Upper lobe of right lung (tissue), 1 donor: ENCODE measurements around the gene TMEM87B. TPM values are rescaled to one million over a fixed set of nuclear protein-coding genes. Genes with fewer than 3 reads are reported as not detected.

Source experiments
- ATAC-seq: fragments of 200-7000 bp; cut with Tn5 transposase; one replicate; pipeline ENCODE4 v1.9.1; 2020; ENCODE audit warnings: mild to moderate bottlenecking, moderate library complexity
- DNase-seq: peaks from one replicate; pipeline ENCODE4 v3.0.0-alpha.2; 2020
- H3K27ac ChIP-seq: fragments of 200-600 bp; one replicate; pipeline ENCODE4 v1.8.0; 2022
- H3K27me3 ChIP-seq: fragments of 200-600 bp; one replicate; pipeline ENCODE4 v1.8.0; 2022; ENCODE audit warnings: mild to moderate bottlenecking
- H3K36me3 ChIP-seq: fragments of 200-600 bp; one replicate; pipeline ENCODE4 v1.8.0; 2022
- H3K4me1 ChIP-seq: fragments of 200-600 bp; one replicate; pipeline ENCODE4 v1.8.0; 2022
- H3K4me3 ChIP-seq: fragments of 200-600 bp; one replicate; pipeline ENCODE4 v1.8.0; 2022; ENCODE audit warnings: mild to moderate bottlenecking
- H3K9me3 ChIP-seq: fragments of 200-600 bp; one replicate; pipeline ENCODE4 v1.8.0; 2022
- CTCF ChIP-seq: fragments of 200-600 bp; IDR thresholded peaks from one replicate; pipeline ENCODE4 v1.8.0; 2022; ENCODE audit warnings: antibody characterized with exemption
- intact Hi-C: fragments of 100-400 bp; cut with DNase I; formaldehyde crosslinking; loops from one replicate; pipeline ENCODE4 v1.11.0; 2022
- total RNA-seq: library from RNA; stranded (reverse); fragmentation: NEBNext Ultra II Directional; extraction: Animal tissue kit (Norgen Biotek cat#: 25700); gene quantifications from one replicate; pipeline ENCODE4 v1.2.1, GENCODE V29; 2021
- donor health status: DM: no; HTN: yes; CAD: no; lungs with severe emphysema.

Gene TMEM87B
- total RNA-seq, 1 donor from 2014 or later = 28.0 TPM

DNA sequence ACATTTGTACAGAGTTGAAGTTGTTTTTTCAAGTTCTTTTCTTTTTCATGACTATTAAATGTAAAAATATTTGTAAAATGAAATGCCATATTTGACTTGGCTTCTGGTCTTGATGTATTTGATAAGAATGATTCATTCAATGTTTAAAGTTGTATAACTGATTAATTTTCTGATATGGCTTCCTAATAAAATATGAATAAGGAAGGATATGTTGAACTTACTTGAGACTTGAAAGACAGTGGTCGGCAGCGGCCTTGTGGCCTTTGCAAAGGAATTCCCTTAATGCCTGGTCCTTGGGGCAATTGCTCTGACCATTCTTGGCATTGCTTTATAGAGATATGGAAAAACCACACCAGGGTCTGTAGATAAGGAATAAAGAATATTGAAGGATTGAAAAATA, 25.9 kb upstream of the TMEM87B start:
- H3K4me1 ChIP-seq = peaks cover 25% of the 10 kb centered on the region
- no peak for TF ChIP-seq CTCF
- H3K36me3 ChIP-seq = peaks cover 10% of the 10 kb centered on the region
- DNase-seq (no peak), ATAC-seq (no peak)
- no peak overlapping the region for H3K4me3 ChIP-seq
- H3K27me3 ChIP-seq = no peaks in the 10 kb centered on the region
- H3K27ac ChIP-seq = no peak overlapping the region
- intact Hi-C loops = no loop called here
- H3K9me3 ChIP-seq = no peaks in the 10 kb centered on the region

DNA sequence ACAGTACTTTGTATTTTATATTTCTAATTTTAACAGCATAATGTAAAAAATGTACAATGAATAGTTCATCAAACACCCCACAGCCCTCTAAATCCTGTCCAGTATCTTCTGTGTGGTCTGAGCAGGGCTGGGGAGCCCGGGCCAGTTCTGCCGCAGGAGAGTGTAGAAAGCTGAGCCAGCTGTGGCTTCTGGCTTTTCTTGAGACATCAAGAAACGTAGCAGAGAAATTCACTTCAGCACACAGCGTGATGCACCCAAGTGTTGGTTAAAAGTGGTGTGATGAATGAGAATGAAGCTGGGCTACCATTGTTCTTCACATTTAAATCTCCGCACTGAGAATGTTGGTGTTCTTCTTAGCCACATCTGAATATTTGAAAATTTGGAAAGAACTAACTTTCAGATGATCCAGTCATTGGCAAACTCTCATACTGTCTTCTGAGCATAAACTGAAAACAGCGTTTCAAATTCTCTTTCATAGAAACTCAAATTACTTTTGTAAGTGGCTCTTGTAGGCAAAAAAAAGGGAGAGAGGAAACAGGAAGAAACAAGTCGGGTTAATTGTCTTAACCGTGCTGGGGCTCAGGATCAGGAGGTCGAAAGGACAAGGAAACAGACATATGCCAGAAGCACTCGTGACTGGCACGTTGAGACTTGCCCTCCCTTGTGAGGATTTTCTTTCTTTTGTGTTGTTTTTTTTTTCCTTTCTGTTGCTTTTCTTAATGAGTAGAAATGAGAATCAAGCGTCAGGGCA, 23.4 kb upstream of the TMEM87B start:
- Histone ChIP-seq H3K27me3 (no peaks in the 10 kb centered on the region), H3K4me3 (peak overlapping the region; percentile 19), H3K36me3 (no peaks in the 10 kb centered on the region), H3K27ac (peak overlapping the region; percentile 72), H3K4me1 (peaks cover 25% of the 10 kb centered on the region), H3K9me3 (no peaks in the 10 kb centered on the region)
- no peak for DNase-seq
- intact Hi-C loops = no loop called here
- no peak for TF ChIP-seq CTCF
- ATAC-seq = peak; percentile 45

DNA sequence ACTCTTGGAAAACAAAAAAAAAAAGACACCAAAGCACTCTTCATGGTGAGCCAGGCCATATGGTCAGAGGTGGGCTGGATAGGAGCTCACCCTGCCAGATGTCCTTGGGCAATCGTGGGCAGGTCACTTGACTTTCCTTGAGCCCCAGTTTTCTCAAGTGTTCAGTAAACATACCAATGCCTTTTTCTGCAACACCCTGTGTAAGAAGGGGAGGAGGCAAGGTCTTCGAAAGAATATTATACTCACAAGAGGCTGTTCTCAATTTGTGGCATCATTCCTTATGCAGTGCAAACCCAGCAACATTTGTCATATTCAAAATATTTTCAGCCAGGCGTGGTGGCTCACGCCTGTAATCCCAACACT, 22.9 kb upstream of the TMEM87B start:
- peak overlapping the region; percentile 19 for H3K4me3 ChIP-seq
- H3K27ac ChIP-seq = peak overlapping the region; percentile 72
- H3K9me3 ChIP-seq = no peaks in the 10 kb centered on the region
- no peaks in the 10 kb centered on the region for H3K27me3 ChIP-seq
- no peak for TF ChIP-seq CTCF
- H3K4me1 ChIP-seq = peaks cover 25% of the 10 kb centered on the region
- DNase-seq = peak; percentile 81
- ATAC-seq = peak; percentile 88
- intact Hi-C loops = no loop called here
- H3K36me3 ChIP-seq = no peaks in the 10 kb centered on the region

GRCh38 chr2:112032689-112033465, 22.2 kb upstream of the TMEM87B start:
- DNase-seq (no peak), ATAC-seq (peak; percentile 63)
- H3K27me3 ChIP-seq = no peaks in the 10 kb centered on the region
- peaks cover 25% of the 10 kb centered on the region for H3K4me1 ChIP-seq
- intact Hi-C loops = no loop called here
- H3K36me3 ChIP-seq = no peaks in the 10 kb centered on the region
- no peaks in the 10 kb centered on the region for H3K9me3 ChIP-seq
- peak overlapping the region; percentile 72 for H3K27ac ChIP-seq
- peak; percentile 31 for TF ChIP-seq CTCF
- no peak overlapping the region for H3K4me3 ChIP-seq

- no peak overlapping the region for H3K4me3 ChIP-seq
- TF ChIP-seq CTCF = no peak
- no peak for DNase-seq
- H3K36me3 ChIP-seq = no peaks in the 10 kb centered on the region
- no peak for ATAC-seq
- H3K27ac ChIP-seq = no peak overlapping the region
- H3K27me3 ChIP-seq = no peaks in the 10 kb centered on the region
- intact Hi-C loops = no loop called here
- H3K9me3 ChIP-seq = no peaks in the 10 kb centered on the region
- peaks cover 25% of the 10 kb centered on the region for H3K4me1 ChIP-seq
These were observed 21.5 kb upstream of the TMEM87B start for GRCh38 chr2:112033600-112033999.
